Neutrophil (primary cell): ENCODE results near the gene NACC2.

ENCODE experiments used
- H3K27ac ChIP-seq: fragments of 200-600 bp; sonication (generic); 2 replicates; pipeline ENCODE4 v1.5.1; 2016; ENCODE audit warnings: mild to moderate bottlenecking, moderate library complexity
- H3K27me3 ChIP-seq: fragments of 200-600 bp; sonication (generic); 2 replicates; pipeline ENCODE4 v1.6.0; 2016; ENCODE audit warnings: mild to moderate bottlenecking
- H3K36me3 ChIP-seq: fragments of 200-600 bp; sonication (generic); 2 replicates; pipeline ENCODE4 v1.5.1; 2017
- H3K4me1 ChIP-seq, 2 experiments: fragments of 200-600 bp in 1 of 2; sonication (generic) in 1 of 2; 1 replicate in 1 of 2; 2 replicates in 1 of 2; pipeline versions ENCODE4 v1.5.1 to v1.6.1; 2013 to 2016; ENCODE audit warnings: low read depth in 1 of 2, low read length in 1 of 2, mild to moderate bottlenecking in 1 of 2, moderate library complexity in 1 of 2; ENCODE audit not compliant: control insufficient read depth in 1 of 2, insufficient read depth in 1 of 2
- H3K4me3 ChIP-seq, 2 experiments: fragments of 200-600 bp in 1 of 2; sonication (generic) in 1 of 2; 1 replicate in 1 of 2; 2 replicates in 1 of 2; pipeline ENCODE4 v1.5.1; 2013 to 2016; ENCODE audit warnings: low read depth in 1 of 2, low read length in 1 of 2, mild to moderate bottlenecking in 1 of 2, moderate library complexity in 1 of 2
- H3K9me3 ChIP-seq: fragments of 200-600 bp; sonication (generic); 2 replicates; pipeline ENCODE4 v1.5.1; 2016
- CTCF ChIP-seq: fragments of 200-600 bp; sonication (generic); IDR thresholded peaks from 2 replicates; pipeline ENCODE4 v1.5.1; 2016; ENCODE audit warnings: antibody characterized with exemption

NACC2 gene

GRCh38 chr9:136111910-136112309 is 16.8 kb upstream of the NACC2 start:
- H3K4me1 ChIP-seq = peaks cover 13 to 18% of the 10 kb centered on the region in 2 experiments
- peaks cover 26% of the 10 kb centered on the region for H3K36me3 ChIP-seq
- no peaks in the 10 kb centered on the region for H3K9me3 ChIP-seq
- H3K27ac ChIP-seq = no peak overlapping the region
- no peak overlapping the region for H3K4me3 ChIP-seq
- TF ChIP-seq CTCF = no peak
- peaks cover 50% of the 10 kb centered on the region for H3K27me3 ChIP-seq

- Histone ChIP-seq H3K9me3 (no peaks in the 10 kb centered on the region), H3K27me3 (peaks cover 58% of the 10 kb centered on the region), H3K27ac (no peak overlapping the region), H3K36me3 (peaks cover 19% of the 10 kb centered on the region), H3K4me3 (no peak overlapping the region), H3K4me1 (peaks cover 13 to 18% of the 10 kb centered on the region in 2 experiments)
- no peak for TF ChIP-seq CTCF
Observed at GRCh38 chr9:136111190-136111589, 16.1 kb upstream of the NACC2 start.

- H3K27ac ChIP-seq = no peak overlapping the region
- peaks cover 11% of the 10 kb centered on the region for H3K36me3 ChIP-seq
- peak overlapping the region; percentile 23 to 52 for H3K4me3 ChIP-seq
- H3K4me1 ChIP-seq = peaks cover 13 to 18% of the 10 kb centered on the region in 2 experiments
- no peaks in the 10 kb centered on the region for H3K9me3 ChIP-seq
- peaks cover 66% of the 10 kb centered on the region for H3K27me3 ChIP-seq
- TF ChIP-seq CTCF = no peak
Observed at GRCh38 chr9:136110082-136111061, 15.3 kb upstream of the NACC2 start.

GRCh38 chr9:136109351-136110081 is 14.4 kb upstream of the NACC2 start:
- no peaks in the 10 kb centered on the region for H3K9me3 ChIP-seq
- no peak overlapping the region for H3K27ac ChIP-seq
- no peak for TF ChIP-seq CTCF
- H3K36me3 ChIP-seq = peaks cover 2% of the 10 kb centered on the region
- peak overlapping the region; percentile 23 to 52 for H3K4me3 ChIP-seq
- peaks cover 13 to 18% of the 10 kb centered on the region in 2 experiments for H3K4me1 ChIP-seq
- H3K27me3 ChIP-seq = peaks cover 74% of the 10 kb centered on the region

- no peaks in the 10 kb centered on the region for H3K36me3 ChIP-seq
- no peak overlapping the region for H3K27ac ChIP-seq
- peak overlapping the region in 1 of 2 experiments; percentile 52 for H3K4me3 ChIP-seq
- H3K27me3 ChIP-seq = peaks cover 82% of the 10 kb centered on the region
- H3K4me1 ChIP-seq = peaks cover 13 to 18% of the 10 kb centered on the region in 2 experiments
- no peak for TF ChIP-seq CTCF
- H3K9me3 ChIP-seq = no peaks in the 10 kb centered on the region
Observed at GRCh38 chr9:136108648-136109266, 13.7 kb upstream of the NACC2 start.
